ENCODE measurements around the gene ZNF569. TPM values are rescaled to one million over a fixed set of nuclear protein-coding genes. Genes with fewer than 3 reads are reported as not detected.

Gene ZNF569
- total RNA-seq, 4 donors from 2014 or later: 5.6 to 11.6 (median 7.7) TPM

DNA sequence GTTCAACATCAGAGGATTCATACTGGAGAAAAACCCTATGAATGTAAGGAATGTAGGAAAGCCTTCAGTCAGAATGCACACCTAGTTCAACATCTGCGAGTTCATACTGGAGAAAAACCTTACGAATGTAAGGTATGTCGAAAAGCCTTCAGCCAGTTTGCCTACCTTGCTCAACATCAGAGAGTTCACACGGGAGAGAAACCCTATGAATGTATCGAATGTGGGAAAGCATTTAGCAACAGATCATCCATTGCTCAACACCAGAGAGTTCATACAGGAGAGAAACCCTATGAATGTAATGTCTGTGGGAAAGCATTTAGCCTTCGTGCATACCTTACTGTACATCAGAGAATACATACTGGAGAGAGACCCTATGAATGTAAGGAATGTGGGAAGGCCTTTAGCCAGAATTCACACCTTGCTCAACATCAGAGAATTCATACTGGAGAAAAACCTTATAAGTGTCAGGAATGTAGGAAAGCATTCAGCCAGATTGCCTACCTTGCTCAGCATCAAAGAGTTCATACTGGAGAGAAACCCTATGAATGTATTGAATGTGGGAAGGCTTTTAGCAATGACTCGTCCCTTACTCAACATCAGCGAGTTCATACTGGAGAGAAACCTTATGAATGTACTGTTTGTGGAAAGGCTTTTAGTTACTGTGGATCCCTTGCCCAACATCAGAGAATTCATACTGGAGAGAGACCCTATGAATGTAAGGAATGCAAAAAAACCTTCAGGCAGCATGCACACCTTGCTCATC is 17.3 kb upstream of the ZNF569 start:
- Histone ChIP-seq H3K27me3 (no peaks in the 10 kb centered on the region), H3K36me3 (peaks cover 58 to 68% (median 63%) of the 10 kb centered on the region in 4 donors), H3K27ac (replicated peaks in 1 of 4) (no peak overlapping the region), H3K4me3 (no peak overlapping the region), H3K4me1 (no peaks in the 10 kb centered on the region), H3K9me3 (peaks cover 36 to 100% (median 98%) of the 10 kb centered on the region in 4 donors)
- intact Hi-C loops (cut with DNase I): no loop called here
- 94% methylated on average over 8 of the region's 8 CpGs for WGBS
- TF ChIP-seq POLR2A (IDR thresholded peaks at IDR 0.05; ENCODE audit: low read depth) (no peak), EP300 (IDR thresholded peaks at IDR 0.05) (no peak), POLR2AphosphoS5 (IDR thresholded peaks at IDR 0.05) (no peak)
- TF ChIP-seq, protein P1, sequence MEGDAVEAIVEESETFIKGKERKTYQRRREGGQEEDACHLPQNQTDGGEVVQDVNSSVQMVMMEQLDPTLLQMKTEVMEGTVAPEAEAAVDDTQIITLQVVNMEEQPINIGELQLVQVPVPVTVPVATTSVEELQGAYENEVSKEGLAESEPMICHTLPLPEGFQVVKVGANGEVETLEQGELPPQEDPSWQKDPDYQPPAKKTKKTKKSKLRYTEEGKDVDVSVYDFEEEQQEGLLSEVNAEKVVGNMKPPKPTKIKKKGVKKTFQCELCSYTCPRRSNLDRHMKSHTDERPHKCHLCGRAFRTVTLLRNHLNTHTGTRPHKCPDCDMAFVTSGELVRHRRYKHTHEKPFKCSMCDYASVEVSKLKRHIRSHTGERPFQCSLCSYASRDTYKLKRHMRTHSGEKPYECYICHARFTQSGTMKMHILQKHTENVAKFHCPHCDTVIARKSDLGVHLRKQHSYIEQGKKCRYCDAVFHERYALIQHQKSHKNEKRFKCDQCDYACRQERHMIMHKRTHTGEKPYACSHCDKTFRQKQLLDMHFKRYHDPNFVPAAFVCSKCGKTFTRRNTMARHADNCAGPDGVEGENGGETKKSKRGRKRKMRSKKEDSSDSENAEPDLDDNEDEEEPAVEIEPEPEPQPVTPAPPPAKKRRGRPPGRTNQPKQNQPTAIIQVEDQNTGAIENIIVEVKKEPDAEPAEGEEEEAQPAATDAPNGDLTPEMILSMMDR (IDR thresholded peaks at IDR 0.05): no peak
- no peak for DNase-seq (ENCODE audit: extremely low spot score)

- no peak overlapping the region for H3K4me3 ChIP-seq
- intact Hi-C loops (cut with DNase I): loop anchor here (5.0 kb wide), 1 partner anchor 35 kb away; the partner anchor contains the start of gene ZNF793
- H3K27ac ChIP-seq (replicated peaks in 1 of 4): no peak overlapping the region
- peaks cover 0 to 25% (median 19%) of the 10 kb centered on the region in 4 donors for H3K9me3 ChIP-seq
- H3K27me3 ChIP-seq: no peaks in the 10 kb centered on the region
- H3K36me3 ChIP-seq: peaks cover 31 to 52% (median 35%) of the 10 kb centered on the region in 4 donors
- no peak for DNase-seq (ENCODE audit: extremely low spot score)
- peaks cover 10 to 25% (median 24%) of the 10 kb centered on the region in 4 donors for H3K4me1 ChIP-seq
- 98% methylated on average over 9 of the region's 9 CpGs for WGBS
- TF ChIP-seq POLR2A (IDR thresholded peaks at IDR 0.05; ENCODE audit: low read depth): no peak
- TF ChIP-seq, protein P1 (IDR thresholded peaks at IDR 0.05): no peak
- TF ChIP-seq EP300 (IDR thresholded peaks at IDR 0.05): no peak
- no peak for TF ChIP-seq POLR2AphosphoS5 (IDR thresholded peaks at IDR 0.05)
Measured at GRCh38 chr19:37472165-37472564, 4.9 kb upstream of the ZNF569 start.

GRCh38 chr19:37470216-37470615 is 3.0 kb upstream of the ZNF569 start:
- intact Hi-C loops (cut with DNase I): loop anchor here (5.0 kb wide), 1 partner anchor 37 kb away; the partner anchor contains the start of gene ZNF793
- Histone ChIP-seq H3K36me3 (peaks cover 11 to 32% (median 16%) of the 10 kb centered on the region in 4 donors), H3K4me3 (peak overlapping the region; percentile 73 to 94 (median 84)), H3K27ac (replicated peaks in 1 of 4) (peak overlapping the region in 3 of 4 donors; percentile 92 to 96 (median 92)), H3K27me3 (no peaks in the 10 kb centered on the region), H3K4me1 (peaks cover 16 to 34% (median 34%) of the 10 kb centered on the region in 4 donors), H3K9me3 (peaks cover 0 to 10% (median 7%) of the 10 kb centered on the region in 4 donors)
- DNase-seq (ENCODE audit: extremely low spot score): no peak
- TF ChIP-seq POLR2A (IDR thresholded peaks at IDR 0.05; ENCODE audit: low read depth) (no peak), POLR2AphosphoS5 (IDR thresholded peaks at IDR 0.05) (no peak), EP300 (IDR thresholded peaks at IDR 0.05) (no peak)
- TF ChIP-seq, protein P1 (IDR thresholded peaks at IDR 0.05): no peak
- WGBS: 86% methylated on average over 4 of the region's 4 CpGs

DNA sequence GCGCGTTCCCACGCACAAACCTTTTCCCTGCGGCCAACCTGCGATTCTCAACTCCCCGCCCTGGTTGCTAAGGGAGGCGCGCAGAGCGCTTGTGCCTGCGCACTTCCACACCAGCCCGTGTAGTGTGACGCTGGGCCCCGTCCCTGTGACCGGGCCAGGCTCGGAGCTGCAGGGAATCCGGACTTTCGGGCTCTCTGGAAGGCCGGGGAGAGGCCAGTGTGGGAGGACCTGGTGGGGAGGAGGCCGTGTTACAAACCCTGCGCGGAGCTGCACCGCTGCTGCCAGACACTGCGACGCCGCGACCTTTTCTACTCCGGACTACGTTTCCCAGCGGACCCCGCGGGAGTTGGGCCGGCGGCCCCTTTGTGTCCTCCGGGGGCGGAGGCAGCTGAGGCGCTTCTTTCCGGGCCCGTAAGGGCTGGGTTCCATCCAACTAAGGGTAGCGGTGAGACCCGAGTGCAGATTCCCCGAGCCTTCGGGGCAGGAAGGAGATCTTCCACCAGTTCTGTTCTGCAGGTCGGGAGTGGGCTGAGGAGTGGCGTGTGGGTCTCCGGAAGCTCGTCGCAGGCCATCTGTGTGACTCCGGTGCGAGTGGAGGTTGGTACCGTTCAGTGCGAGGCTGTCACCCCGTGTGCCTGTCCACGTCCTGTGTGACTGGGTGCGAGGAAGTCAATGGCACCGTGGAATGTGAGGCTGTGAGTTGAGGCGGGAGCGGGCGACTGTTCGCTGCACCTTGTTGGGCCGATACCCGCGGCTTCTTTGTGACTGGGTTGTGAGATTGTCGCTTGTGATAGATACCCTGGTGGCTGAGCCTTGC is 1.9 kb upstream of the ZNF569 start, which contains the start of gene ZNF570:
Gene ZNF570 (plus strand): TSS at position 396 of the 817 bp plus-strand sequence. CDS start 999 bp downstream, outside the sequence.
- peaks cover 7 to 31% (median 14%) of the 10 kb centered on the region in 4 donors for H3K36me3 ChIP-seq
- intact Hi-C loops (cut with DNase I): loop anchor here (2.0 to 5.0 kb wide), 4 partner anchors 97 to 392 kb away; partner anchors contain the start of genes ZNF420, ZNF527, ZNF540 and ZNF571
- peak; percentile 97 for DNase-seq (ENCODE audit: extremely low spot score)
- no peaks in the 10 kb centered on the region for H3K27me3 ChIP-seq
- peak within 1 kb of the TSS; percentile 92 to 96 (median 93) for H3K27ac ChIP-seq (replicated peaks in 1 of 4)
- H3K4me1 ChIP-seq: peaks cover 16 to 34% (median 34%) of the 10 kb centered on the region in 4 donors
- peak within 1 kb of the TSS; percentile 73 to 94 (median 84) for H3K4me3 ChIP-seq
- WGBS: under 1% methylated on average over 29 of the region's 63 CpGs
- TF ChIP-seq POLR2AphosphoS5 (IDR thresholded peaks at IDR 0.05): peak; percentile 85 to 91
- no peak for TF ChIP-seq EP300 (IDR thresholded peaks at IDR 0.05)
- no peak for TF ChIP-seq POLR2A (IDR thresholded peaks at IDR 0.05; ENCODE audit: low read depth)
- TF ChIP-seq, protein P1 (IDR thresholded peaks at IDR 0.05): peak in 1 of 3 experiments; percentile 1
- peaks cover 0 to 8% (median 3%) of the 10 kb centered on the region in 4 donors for H3K9me3 ChIP-seq
